ENCODE data around the gene XCR1. TPM values are rescaled to one million over a fixed set of nuclear protein-coding genes. Genes with fewer than 3 reads are reported as not detected.

XCR1 gene
- total RNA-seq, 1 donor: not detected

DNA sequence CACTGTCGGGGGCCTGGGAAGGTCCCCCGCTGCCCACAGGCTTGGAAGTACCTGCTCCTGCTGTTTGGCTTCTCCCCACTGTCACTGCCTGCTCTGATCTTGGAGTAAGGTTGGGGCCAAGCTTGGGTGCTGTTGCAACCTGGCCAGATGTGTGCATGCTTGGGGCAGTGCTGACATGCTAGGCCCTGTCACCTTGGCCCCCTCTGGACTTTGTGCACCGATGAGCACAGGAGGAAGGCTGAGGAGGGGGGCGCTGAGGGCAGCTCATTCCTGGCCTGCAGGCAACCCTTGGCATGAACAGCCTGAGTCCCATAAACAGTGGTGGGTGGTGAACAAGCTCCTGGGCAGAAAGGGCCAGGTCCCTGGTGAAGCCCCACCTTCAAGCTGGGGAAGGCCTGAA lies 4.0 kb upstream of the XCR1 start:
- TF ChIP-seq CTCF (IDR thresholded peaks at IDR 0.05; ENCODE audit: extremely low read depth, low read depth, low read length): no peak
- DNase-seq (ENCODE audit: insufficient read length, low spot score, missing footprints): no peak
- Histone ChIP-seq H3K9me3 (ENCODE audit: low read depth, low read length) (no peaks in the 10 kb centered on the region), H3K4me2 (ENCODE audit: insufficient read depth, low read length) (no peak overlapping the region), H3K4me1 (ENCODE audit: insufficient read depth, low read length) (no peaks in the 10 kb centered on the region), H3K27me3 (ENCODE audit: insufficient read depth, low read length) (peaks cover 18% of the 10 kb centered on the region), H4K20me1 (ENCODE audit: insufficient read depth, low read length) (no peaks in the 10 kb centered on the region), H3K79me2 (ENCODE audit: insufficient read depth, low read length) (no peaks in the 10 kb centered on the region), H2AFZ (ENCODE audit: low read length) (no peak overlapping the region), H3K4me3 (ENCODE audit: insufficient read depth, low read length) (no peak overlapping the region), H3K36me3 (ENCODE audit: insufficient read depth, low read length) (no peaks in the 10 kb centered on the region), H3K27ac (ENCODE audit: low read depth, low read length) (no peak overlapping the region)

DNA sequence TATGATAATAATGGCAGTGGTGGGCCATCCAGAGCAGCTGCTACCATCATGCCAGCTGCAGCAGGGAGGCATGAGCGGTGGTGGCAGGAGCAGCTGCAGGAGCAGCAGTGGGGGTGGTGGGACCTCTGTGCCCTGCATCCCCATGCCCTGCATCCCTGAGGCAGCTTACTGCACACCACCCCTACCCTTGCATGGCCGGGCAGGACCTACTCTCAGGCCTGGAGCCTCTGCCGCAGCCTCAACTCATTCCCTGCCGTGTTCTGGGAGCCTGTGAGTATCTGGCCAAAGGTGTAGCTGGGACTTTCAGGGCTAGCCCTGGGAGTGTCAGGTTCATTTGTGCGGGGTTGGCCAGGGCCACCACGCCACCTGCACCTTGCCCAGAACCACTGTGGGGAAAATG lies 3.3 kb upstream of the XCR1 start:
- H3K79me2 ChIP-seq (ENCODE audit: insufficient read depth, low read length): no peaks in the 10 kb centered on the region
- H3K36me3 ChIP-seq (ENCODE audit: insufficient read depth, low read length): no peaks in the 10 kb centered on the region
- no peaks in the 10 kb centered on the region for H3K4me1 ChIP-seq (ENCODE audit: insufficient read depth, low read length)
- no peak for TF ChIP-seq CTCF (IDR thresholded peaks at IDR 0.05; ENCODE audit: extremely low read depth, low read depth, low read length)
- H2AFZ ChIP-seq (ENCODE audit: low read length): no peak overlapping the region
- no peak for DNase-seq (ENCODE audit: insufficient read length, low spot score, missing footprints)
- peaks cover 17% of the 10 kb centered on the region for H3K27me3 ChIP-seq (ENCODE audit: insufficient read depth, low read length)
- no peak overlapping the region for H3K27ac ChIP-seq (ENCODE audit: low read depth, low read length)
- no peak overlapping the region for H3K4me3 ChIP-seq (ENCODE audit: insufficient read depth, low read length)
- no peak overlapping the region for H3K4me2 ChIP-seq (ENCODE audit: insufficient read depth, low read length)
- H3K9me3 ChIP-seq (ENCODE audit: low read depth, low read length): no peaks in the 10 kb centered on the region
- no peaks in the 10 kb centered on the region for H4K20me1 ChIP-seq (ENCODE audit: insufficient read depth, low read length)

GRCh38 chr3:46029953-46030543 lies 2.8 kb upstream of the XCR1 start:
- no peaks in the 10 kb centered on the region for H3K79me2 ChIP-seq (ENCODE audit: insufficient read depth, low read length)
- no peaks in the 10 kb centered on the region for H3K36me3 ChIP-seq (ENCODE audit: insufficient read depth, low read length)
- no peak overlapping the region for H3K4me3 ChIP-seq (ENCODE audit: insufficient read depth, low read length)
- H2AFZ ChIP-seq (ENCODE audit: low read length): no peak overlapping the region
- H3K27ac ChIP-seq (ENCODE audit: low read depth, low read length): no peak overlapping the region
- no peak for TF ChIP-seq CTCF (IDR thresholded peaks at IDR 0.05; ENCODE audit: extremely low read depth, low read depth, low read length)
- H3K4me1 ChIP-seq (ENCODE audit: insufficient read depth, low read length): no peaks in the 10 kb centered on the region
- H4K20me1 ChIP-seq (ENCODE audit: insufficient read depth, low read length): no peaks in the 10 kb centered on the region
- no peak for DNase-seq (ENCODE audit: insufficient read length, low spot score, missing footprints)
- no peak overlapping the region for H3K4me2 ChIP-seq (ENCODE audit: insufficient read depth, low read length)
- H3K27me3 ChIP-seq (ENCODE audit: insufficient read depth, low read length): peaks cover 12% of the 10 kb centered on the region
- H3K9me3 ChIP-seq (ENCODE audit: low read depth, low read length): no peaks in the 10 kb centered on the region

- no peak overlapping the region for H2AFZ ChIP-seq (ENCODE audit: low read length)
- H3K27me3 ChIP-seq (ENCODE audit: insufficient read depth, low read length): peaks cover 3% of the 10 kb centered on the region
- DNase-seq (ENCODE audit: insufficient read length, low spot score, missing footprints): no peak
- H4K20me1 ChIP-seq (ENCODE audit: insufficient read depth, low read length): no peaks in the 10 kb centered on the region
- no peak overlapping the region for H3K4me3 ChIP-seq (ENCODE audit: insufficient read depth, low read length)
- no peak overlapping the region for H3K27ac ChIP-seq (ENCODE audit: low read depth, low read length)
- H3K36me3 ChIP-seq (ENCODE audit: insufficient read depth, low read length): no peaks in the 10 kb centered on the region
- TF ChIP-seq CTCF (IDR thresholded peaks at IDR 0.05; ENCODE audit: extremely low read depth, low read depth, low read length): no peak
- no peaks in the 10 kb centered on the region for H3K9me3 ChIP-seq (ENCODE audit: low read depth, low read length)
- no peaks in the 10 kb centered on the region for H3K4me1 ChIP-seq (ENCODE audit: insufficient read depth, low read length)
- H3K4me2 ChIP-seq (ENCODE audit: insufficient read depth, low read length): no peak overlapping the region
- H3K79me2 ChIP-seq (ENCODE audit: insufficient read depth, low read length): no peaks in the 10 kb centered on the region
These were observed 584 bp upstream of the XCR1 start for GRCh38 chr3:46027736-46028397.
